GM12891 (cell line): ENCODE measurements around the gene MAGI1.
A peak's percentile ranks its signal among the peaks of the same experiment; 100 is the strongest.

Experiments used
- DNase-seq: peaks from one replicate; pipeline ENCODE4 v3.0.0; 2011; ENCODE audit warnings: low spot score; ENCODE audit not compliant: insufficient read length
- FAIRE-seq: peaks from 2 replicates; lab custom pipeline; 2011; peaks lifted over from hg19 to GRCh38; lab: Jason Lieb, UNC
- PAX5 ChIP-seq: IDR thresholded peaks from 2 replicates; pipeline ENCODE4 v1.6.1; 2011; ENCODE audit warnings: low read length, moderate library complexity, mild to moderate bottlenecking; ENCODE audit not compliant: insufficient read depth, severe bottlenecking
- POLR2A ChIP-seq: IDR thresholded peaks from 2 replicates; pipeline ENCODE4 v1.6.1; 2011; ENCODE audit warnings: low read depth, low read length, control low read depth
- POLR2AphosphoS5 ChIP-seq: IDR thresholded peaks from 2 replicates; pipeline ENCODE4 v1.6.1; 2011; ENCODE audit warnings: low read depth, low read length, control low read depth
- POU2F2 ChIP-seq: IDR thresholded peaks from 2 replicates; pipeline ENCODE4 v1.6.1; 2011; ENCODE audit warnings: low read depth, mild to moderate bottlenecking, control low read depth, low read length, moderate library complexity
- SPI1 ChIP-seq: IDR thresholded peaks from 2 replicates; pipeline ENCODE4 v1.6.1; 2011; ENCODE audit warnings: low read depth, low read length, control low read depth
- TAF1 ChIP-seq: IDR thresholded peaks from 2 replicates; pipeline ENCODE4 v1.6.1; 2011; ENCODE audit warnings: low read depth, low read length, control low read depth

MAGI1 gene

DNA sequence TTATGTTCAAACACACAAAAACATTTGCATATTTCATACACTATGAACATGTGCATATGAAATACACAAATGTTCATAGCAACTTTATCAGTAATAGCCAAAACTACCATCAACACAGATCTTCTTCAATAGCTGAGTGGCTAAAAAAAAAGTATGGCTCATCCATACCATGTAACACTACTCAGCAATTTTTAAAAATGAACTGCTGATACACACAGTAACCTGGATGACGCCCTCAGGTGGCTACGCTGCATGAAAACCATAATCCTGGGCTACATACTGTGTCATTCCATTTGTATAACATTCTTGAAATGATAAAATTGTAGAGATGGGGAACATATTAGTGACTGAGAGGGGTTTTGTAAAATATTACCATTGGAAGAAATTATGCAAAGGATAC is 243.6 kb downstream of the MAGI1 start:
- no peak for TF ChIP-seq POLR2AphosphoS5
- TF ChIP-seq SPI1: no peak
- TF ChIP-seq POU2F2: no peak
- no peak for TF ChIP-seq POLR2A
- no peak for TF ChIP-seq TAF1
- TF ChIP-seq PAX5: no peak
- DNase-seq (no peak), FAIRE-seq (no peak)

GRCh38 chr3:65793495-65794200 is 245.1 kb downstream of the MAGI1 start:
- no peak for FAIRE-seq
- no peak for DNase-seq
- TF ChIP-seq PAX5 (no peak), SPI1 (no peak), POLR2AphosphoS5 (no peak), POLR2A (no peak), POU2F2 (no peak), TAF1 (no peak)

GRCh38 chr3:65788461-65788860 is 250.3 kb downstream of the MAGI1 start:
- TF ChIP-seq TAF1 (no peak), POU2F2 (no peak), POLR2A (no peak), SPI1 (no peak), POLR2AphosphoS5 (no peak), PAX5 (no peak)
- DNase-seq: no peak

DNA sequence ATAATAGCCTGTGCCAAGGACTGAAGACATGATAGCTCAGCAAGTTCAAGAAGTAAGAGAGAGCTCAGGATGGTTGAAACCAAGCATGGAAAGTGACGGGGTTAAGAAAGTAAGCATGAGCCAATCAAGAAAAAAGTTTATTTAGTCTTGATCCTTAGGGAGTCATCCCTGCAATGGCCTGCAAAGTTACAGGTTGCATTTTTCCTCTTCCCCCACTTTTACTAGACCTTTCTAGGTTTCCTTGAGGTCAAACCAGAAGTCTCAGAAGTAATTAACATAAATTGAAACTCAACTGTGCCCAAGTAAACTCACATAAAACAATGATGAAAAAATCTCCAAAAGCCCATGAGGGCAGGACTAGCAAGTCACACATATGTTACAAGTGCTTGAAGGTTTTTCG is 250.9 kb downstream of the MAGI1 start:
- TF ChIP-seq POLR2AphosphoS5 (no peak), POLR2A (no peak), SPI1 (no peak), POU2F2 (no peak), PAX5 (no peak), TAF1 (no peak)
- FAIRE-seq (no peak), DNase-seq (no peak)

More at GRCh38 chr3:65788461-65788860, 250.3 kb downstream of the MAGI1 start:
- no peak for FAIRE-seq

DNA sequence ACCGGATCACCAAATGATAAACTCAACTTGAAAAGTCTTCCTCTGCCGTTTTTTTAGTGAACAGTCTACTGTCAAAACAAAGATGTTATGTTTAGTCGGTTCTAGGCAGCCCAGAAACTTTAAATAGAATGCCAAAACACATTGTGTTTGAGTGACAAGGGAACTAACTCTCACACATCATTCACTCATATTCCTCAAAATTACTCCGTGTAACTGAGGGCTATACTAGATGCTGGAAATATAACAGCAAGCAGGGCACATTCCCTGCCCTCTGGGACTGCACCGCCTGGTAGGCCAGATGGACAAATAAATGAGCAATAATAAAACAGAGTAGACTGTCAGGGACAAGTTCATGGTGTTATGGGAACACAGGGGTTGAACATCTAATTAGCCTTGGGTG is 251.4 kb downstream of the MAGI1 start:
- TF ChIP-seq TAF1 (no peak), POLR2AphosphoS5 (no peak), SPI1 (no peak), POLR2A (no peak), PAX5 (no peak), POU2F2 (no peak)
- FAIRE-seq (no peak), DNase-seq (no peak)

DNA sequence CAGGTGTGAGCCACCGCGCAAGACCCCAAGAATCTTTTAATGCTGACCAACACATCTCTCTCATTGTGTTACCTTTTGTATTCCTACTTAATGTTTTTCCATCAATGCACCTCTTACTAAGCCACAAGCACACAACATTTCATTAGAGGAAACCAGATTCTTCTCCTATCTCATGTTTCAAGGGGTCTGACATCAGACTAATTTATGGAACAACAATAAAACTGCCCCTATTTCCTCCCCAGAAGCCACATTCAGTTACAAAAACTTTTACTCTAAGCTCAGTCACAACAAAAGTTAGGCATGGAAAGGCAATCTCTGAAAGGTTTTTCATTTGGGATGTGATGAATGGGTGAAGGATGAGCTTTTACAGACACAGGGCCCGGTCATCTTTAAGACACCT is 251.8 kb downstream of the MAGI1 start:
- FAIRE-seq: no peak
- no peak for DNase-seq
- TF ChIP-seq POU2F2 (no peak), PAX5 (no peak), TAF1 (no peak), POLR2AphosphoS5 (no peak), POLR2A (no peak), SPI1 (no peak)

GRCh38 chr3:65785065-65785645 is 253.6 kb downstream of the MAGI1 start:
- TF ChIP-seq POLR2AphosphoS5: no peak
- no peak for TF ChIP-seq PAX5
- TF ChIP-seq TAF1: no peak
- no peak for TF ChIP-seq POU2F2
- no peak for TF ChIP-seq SPI1
- TF ChIP-seq POLR2A: no peak
- FAIRE-seq: no peak
- DNase-seq: peak; percentile 5

DNA sequence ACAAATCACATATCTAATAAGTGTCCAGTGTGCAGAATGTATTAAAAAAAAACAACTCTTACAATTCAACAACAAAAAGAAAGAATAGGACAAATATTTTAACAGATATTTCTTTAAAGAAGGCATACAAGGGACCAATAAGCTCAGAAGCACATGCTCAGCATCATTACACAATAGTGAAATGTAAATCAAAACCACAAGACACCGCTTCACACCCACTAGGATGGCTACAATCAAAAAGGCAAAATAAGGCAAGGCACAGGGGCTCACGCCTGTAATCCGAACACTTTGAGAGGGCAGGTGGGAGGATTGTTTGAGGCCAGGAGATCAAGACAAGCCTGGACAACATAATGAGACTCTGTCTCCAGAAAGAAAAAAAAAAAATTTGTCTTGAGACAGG is 255.6 kb downstream of the MAGI1 start:
- TF ChIP-seq TAF1 (no peak), PAX5 (no peak), SPI1 (no peak), POLR2A (no peak), POLR2AphosphoS5 (no peak), POU2F2 (no peak)
- no peak for FAIRE-seq
- DNase-seq: no peak

GRCh38 chr3:65781594-65781993 is 257.1 kb downstream of the MAGI1 start:
- TF ChIP-seq TAF1 (no peak), PAX5 (no peak), POU2F2 (no peak), POLR2A (no peak), POLR2AphosphoS5 (no peak), SPI1 (no peak)
- DNase-seq (no peak), FAIRE-seq (no peak)
